K562 (cell line): ENCODE measurements around the gene PCYT1A. TPM values are rescaled to one million over a fixed set of nuclear protein-coding genes. Genes with fewer than 3 reads are reported as not detected.

ENCODE experiments used
- BCL6 ChIP-seq: fragments of 250-450 bp; sonication (Bioruptor Pico); IDR thresholded peaks from 2 replicates; pipeline ENCODE4 v1.4.0; 2020
- BRCA1 ChIP-seq, 2 experiments: fragments of 450-650 bp in 1 of 2; sonication (generic) in 1 of 2; formaldehyde crosslinking in 1 of 2; IDR thresholded peaks; 2 replicates each; pipeline versions ENCODE4 v1.5.0 to v1.6.1; 2017 to 2020; ENCODE audit warnings: mild to moderate bottlenecking in 1 of 2, missing genetic modification reagents in 1 of 2
- CCNT2 ChIP-seq: IDR thresholded peaks from 2 replicates; pipeline ENCODE4 v1.6.1; 2011; ENCODE audit warnings: borderline replicate concordance, low read depth, mild to moderate bottlenecking, moderate library complexity, mixed read lengths, low read length; ENCODE audit not compliant: insufficient read length; ENCODE audit errors: extremely low read depth
- COPS2 ChIP-seq: fragments of 450-650 bp; conservative IDR thresholded peaks from 2 replicates; pipeline ENCODE4 v1.6.1; 2016; ENCODE audit warnings: mild to moderate bottlenecking, moderate library complexity
- ERF ChIP-seq: fragments of 450-650 bp; formaldehyde crosslinking; IDR thresholded peaks from 2 replicates; pipeline ENCODE4 v1.4.0; 2020; ENCODE audit warnings: mild to moderate bottlenecking, mixed read lengths
- GABPB2 ChIP-seq: fragments of 250-450 bp; sonication (Bioruptor Pico); conservative IDR thresholded peaks from 2 replicates; pipeline ENCODE4 v1.5.1; 2021; ENCODE audit warnings: mild to moderate bottlenecking
- KAT2B ChIP-seq: IDR thresholded peaks from one replicate; pipeline ENCODE4 v1.6.1; 2012; ENCODE audit warnings: low read depth, mild to moderate bottlenecking, control low read depth, inconsistent platforms, low read length, moderate library complexity
- KDM1A ChIP-seq, 2 experiments: fragments of 450-650 bp; IDR thresholded peaks; 2 replicates each; pipeline ENCODE4 v1.6.1; 2016; ENCODE audit warnings: mild to moderate bottlenecking in 2 of 2
- MAZ ChIP-seq, 2 experiments: fragments of 450-650 bp in 1 of 2; sonication (generic) in 1 of 2; formaldehyde crosslinking; IDR thresholded peaks in 1 of 2; conservative IDR thresholded peaks in 1 of 2; 2 replicates each; pipeline versions ENCODE4 v1.4.0 to v1.5.0; 2020; ENCODE audit warnings: mild to moderate bottlenecking in 1 of 2, missing genetic modification reagents in 1 of 2
- MTA2 ChIP-seq: fragments of 450-650 bp; IDR thresholded peaks from 2 replicates; pipeline ENCODE4 v1.6.1; 2016; ENCODE audit warnings: low read depth
- RBFOX2 ChIP-seq: fragments of 200-400 bp; formaldehyde crosslinking; IDR thresholded peaks from 2 replicates; pipeline ENCODE4 v1.6.1; 2017; ENCODE audit warnings: low read depth, mild to moderate bottlenecking, low read length, moderate library complexity
- RBM22 ChIP-seq: fragments of 200-400 bp; formaldehyde crosslinking; IDR thresholded peaks from 2 replicates; pipeline ENCODE4 v1.6.1; 2018; ENCODE audit warnings: low read length, low read depth; ENCODE audit not compliant: poor library complexity, severe bottlenecking
- RFX5 ChIP-seq: IDR thresholded peaks from 2 replicates; pipeline ENCODE4 v1.6.1; 2011; ENCODE audit warnings: low read depth, mild to moderate bottlenecking, improper control_type of control experiment, low read length
- RHOXF2B ChIP-seq: fragments of 250-450 bp; sonication (Bioruptor Pico); conservative IDR thresholded peaks from 2 replicates; pipeline ENCODE4 v1.5.1; 2021
- SMARCC2 ChIP-seq: fragments of 450-650 bp; IDR thresholded peaks from 2 replicates; pipeline ENCODE4 v1.6.1; 2017; ENCODE audit warnings: antibody characterized with exemption, moderate library complexity, mild to moderate bottlenecking, low read depth
- SMC3 ChIP-seq: conservative IDR thresholded peaks from 2 replicates; pipeline ENCODE4 v1.6.1; 2011; ENCODE audit warnings: low read depth, low read length, improper control_type of control experiment; ENCODE audit not compliant: insufficient read depth
- TOE1 ChIP-seq, 2 experiments: fragments of 450-650 bp in 1 of 2; sonication (generic) in 1 of 2; formaldehyde crosslinking in 1 of 2; IDR thresholded peaks; 2 replicates each; pipeline versions ENCODE4 v1.7.1 to v1.8.0; 2016 to 2022; ENCODE audit warnings: borderline replicate concordance in 2 of 2, mild to moderate bottlenecking in 2 of 2, antibody characterized with exemption in 1 of 2, inconsistent platforms in 1 of 2, low read depth in 1 of 2, missing genetic modification reagents in 1 of 2, moderate library complexity in 1 of 2
- TRIM24 ChIP-seq, 2 experiments: fragments of 450-650 bp; IDR thresholded peaks; 2 replicates each; pipeline ENCODE4 v1.6.1; 2016
- ZBTB1 ChIP-seq: sonication (generic); formaldehyde crosslinking; IDR thresholded peaks from 2 replicates; pipeline ENCODE4 v1.8.1; 2023; ENCODE audit warnings: missing genetic modification reagents, low read depth, mild to moderate bottlenecking, borderline replicate concordance
- ZBTB7A ChIP-seq: IDR thresholded peaks from 2 replicates; pipeline ENCODE4 v1.6.1; 2011; ENCODE audit warnings: low read depth, mild to moderate bottlenecking, low read length, moderate library complexity, borderline replicate concordance; ENCODE audit not compliant: control insufficient read depth
- ZNF143 ChIP-seq: sonication (generic); formaldehyde crosslinking; IDR thresholded peaks from 2 replicates; pipeline ENCODE4 v1.9.0; 2022; ENCODE audit warnings: mild to moderate bottlenecking, missing genetic modification reagents
- ZNF212 ChIP-seq: fragments of 450-650 bp; formaldehyde crosslinking; IDR thresholded peaks from 2 replicates; pipeline ENCODE4 v1.4.0; 2020; ENCODE audit warnings: mild to moderate bottlenecking
- ZNF57 ChIP-seq: fragments of 450-650 bp; formaldehyde crosslinking; IDR thresholded peaks from 2 replicates; pipeline ENCODE4 v1.4.0; 2020; ENCODE audit warnings: mild to moderate bottlenecking, moderate library complexity
- ZNF586 ChIP-seq: fragments of 450-650 bp; formaldehyde crosslinking; conservative IDR thresholded peaks from 2 replicates; pipeline ENCODE4 v1.4.0; 2020; ENCODE audit warnings: mild to moderate bottlenecking, moderate library complexity
- ZNF695 ChIP-seq: fragments of 450-650 bp; formaldehyde crosslinking; IDR thresholded peaks from 2 replicates; pipeline ENCODE4 v1.4.0; 2020; ENCODE audit warnings: mild to moderate bottlenecking, moderate library complexity
- ZNF75A ChIP-seq: fragments of 450-650 bp; formaldehyde crosslinking; IDR thresholded peaks from 2 replicates; pipeline ENCODE4 v1.4.0; 2020; ENCODE audit warnings: mild to moderate bottlenecking
- ZNF79 ChIP-seq: fragments of 250-450 bp; sonication (Bioruptor Pico); IDR thresholded peaks from 2 replicates; pipeline ENCODE4 v1.4.0; 2020; ENCODE audit warnings: low read depth, mild to moderate bottlenecking, moderate library complexity
- polyA plus RNA-seq, 8 experiments: library from polyadenylated mRNA; depleted of rRNA in 4 of 8; stranded (reverse) in 5 of 8; unstranded in 3 of 8; fragments of >200 nt; fragmentation: Nextera tagmentation in 2 of 8; fragmentation: Illumina TruSeq in 1 of 8; extraction: Ambion mirVana in 2 of 8; extraction: Trizol in 1 of 8; gene quantifications; 2 replicates each; pipeline versions ENCODE4 v1.2.1 to v1.2.3, GENCODE V29; 2011 to 2014; ENCODE audit warnings: inconsistent platforms in 1 of 8, missing spikeins in 1 of 8
- total RNA-seq, 7 experiments: library from RNA; depleted of rRNA in 6 of 7; stranded (reverse); fragments of >200 nt in 6 of 7; fragmentation: Illumina TruSeq in 2 of 7; extraction: Trizol in 2 of 7; gene quantifications; 2 replicates each; pipeline versions ENCODE4 v1.2.1 to v1.2.3, GENCODE V29; 2011 to 2021; ENCODE audit warnings: low replicate concordance in 1 of 7
- TF ChIP-seq, protein P1 (sequence below): fragments of 200-800 bp; sonication (Bioruptor generic); IDR thresholded peaks from 2 replicates; pipeline ENCODE4 v1.6.1; 2017; ENCODE audit warnings: missing genetic modification characterization, missing compliant biosample characterization

Gene PCYT1A
- total and polyA plus RNA-seq, 9 of the 15 experiments (the other 6 are each of a cell fraction or from before 2014, with no cell fraction given): 13.4 to 62.8 (median 49.4) TPM

- TF ChIP-seq RBM22 (no peak), ZNF79 (CRISPR knock-in tag) (no peak), ZNF57 (CRISPR knock-in tag) (no peak), BCL6 (CRISPR knock-in tag) (no peak), ZNF143 (no peak), ZNF586 (CRISPR knock-in tag) (no peak), RBFOX2 (no peak), TOE1 (IDR thresholded peaks at IDR 0.05; ENCODE audit: borderline replicate concordance) (no peak), TOE1 (CRISPR knock-in tag; IDR thresholded peaks at IDR 0.05; ENCODE audit: borderline replicate concordance, low read depth) (no peak), CCNT2 (no peak), SMARCC2 (0 out of 2 replicates have a peak, but pooled peaks have one; percentile 30), TRIM24 (IDR thresholded peaks at IDR 0.05) (peak in 1 of 2 experiments; percentile 30; a peak in 1 of 4 replicates), MTA2 (no peak), KAT2B (no peak), ZNF695 (CRISPR knock-in tag) (no peak), GABPB2 (no peak), RHOXF2B (CRISPR knock-in tag) (no peak), ERF (CRISPR knock-in tag) (no peak), MAZ (CRISPR knock-in tag; conservative IDR thresholded peaks at IDR 0.05 in 1 of 2, IDR thresholded peaks at IDR 0.05 in 1 of 2) (no peak), SMC3 (no peak), ZBTB1 (CRISPR knock-in tag) (no peak), COPS2 (no peak), RFX5 (no peak), ZBTB7A (no peak), ZNF212 (no peak), ZNF75A (CRISPR knock-in tag) (no peak), KDM1A (IDR thresholded peaks at IDR 0.05) (no peak), BRCA1 (IDR thresholded peaks at IDR 0.05) (no peak), BRCA1 (CRISPR knock-in tag; IDR thresholded peaks at IDR 0.05) (no peak)
- TF ChIP-seq, protein P1, sequence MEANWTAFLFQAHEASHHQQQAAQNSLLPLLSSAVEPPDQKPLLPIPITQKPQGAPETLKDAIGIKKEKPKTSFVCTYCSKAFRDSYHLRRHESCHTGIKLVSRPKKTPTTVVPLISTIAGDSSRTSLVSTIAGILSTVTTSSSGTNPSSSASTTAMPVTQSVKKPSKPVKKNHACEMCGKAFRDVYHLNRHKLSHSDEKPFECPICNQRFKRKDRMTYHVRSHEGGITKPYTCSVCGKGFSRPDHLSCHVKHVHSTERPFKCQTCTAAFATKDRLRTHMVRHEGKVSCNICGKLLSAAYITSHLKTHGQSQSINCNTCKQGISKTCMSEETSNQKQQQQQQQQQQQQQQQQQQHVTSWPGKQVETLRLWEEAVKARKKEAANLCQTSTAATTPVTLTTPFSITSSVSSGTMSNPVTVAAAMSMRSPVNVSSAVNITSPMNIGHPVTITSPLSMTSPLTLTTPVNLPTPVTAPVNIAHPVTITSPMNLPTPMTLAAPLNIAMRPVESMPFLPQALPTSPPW (CRISPR knock-in tag): no peak
Observed at GRCh38 chr3:196274585-196274984, 12.9 kb downstream of the PCYT1A start (continued).
